GM12878 (cell line): ENCODE measurements around the gene B4GALT7. TPM values are rescaled to one million over a fixed set of nuclear protein-coding genes. Genes with fewer than 3 reads are reported as not detected.

Experiments used
- E2F8 ChIP-seq: fragments of 450-650 bp; IDR thresholded peaks from 2 replicates; pipeline ENCODE4 v1.6.1; 2018; ENCODE audit warnings: mild to moderate bottlenecking, low read depth, moderate library complexity; ENCODE audit not compliant: partially characterized antibody
- HDAC6 ChIP-seq: fragments of 200-600 bp; sonication (generic); IDR thresholded peaks from one replicate; pipeline ENCODE4 v1.8.0; 2017; ENCODE audit warnings: antibody characterized with exemption; ENCODE audit not compliant: unreplicated experiment
- IKZF1 ChIP-seq: fragments of 450-650 bp; conservative IDR thresholded peaks from 2 replicates; pipeline ENCODE4 v1.6.1; 2017; ENCODE audit warnings: antibody characterized with exemption, mild to moderate bottlenecking
- MEF2B ChIP-seq: fragments of 450-650 bp; IDR thresholded peaks from 2 replicates; pipeline ENCODE4 v1.6.1; 2018; ENCODE audit warnings: mild to moderate bottlenecking, moderate library complexity; ENCODE audit not compliant: partially characterized antibody, poor library complexity, severe bottlenecking
- NFYA ChIP-seq: IDR thresholded peaks from 2 replicates; pipeline ENCODE4 v1.6.1; 2011; ENCODE audit warnings: low read depth, mild to moderate bottlenecking, low read length, improper control_type of control experiment, borderline replicate concordance
- RAD51 ChIP-seq: fragments of 450-650 bp; IDR thresholded peaks from 2 replicates; pipeline ENCODE4 v1.6.1; 2016; ENCODE audit warnings: moderate library complexity, mild to moderate bottlenecking, inconsistent platforms
- ZBTB40 ChIP-seq: fragments of 450-650 bp; IDR thresholded peaks from 2 replicates; pipeline ENCODE4 v1.6.1; 2016; ENCODE audit warnings: mild to moderate bottlenecking, moderate library complexity, borderline replicate concordance
- ZNF592 ChIP-seq: fragments of 450-650 bp; IDR thresholded peaks from 2 replicates; pipeline ENCODE4 v1.6.1; 2017; ENCODE audit warnings: mild to moderate bottlenecking, moderate library complexity
- ZNF687 ChIP-seq: fragments of 450-650 bp; IDR thresholded peaks from 2 replicates; pipeline ENCODE4 v1.6.1; 2017; ENCODE audit warnings: mild to moderate bottlenecking, moderate library complexity
- polyA plus RNA-seq, 11 experiments: library from polyadenylated mRNA; depleted of rRNA in 4 of 11; unstranded in 6 of 11; stranded (reverse) in 5 of 11; fragments of >200 nt; fragmentation: Nextera tagmentation in 4 of 11; fragmentation: Illumina TruSeq in 1 of 11; extraction: Ambion mirVana in 4 of 11; extraction: Trizol in 1 of 11; gene quantifications; 1 replicate in 1 of 11; 2 replicates in 10 of 11; pipeline versions ENCODE4 v1.2.1 to v1.2.3, GENCODE V29; 2011 to 2016; ENCODE audit warnings: inconsistent platforms in 2 of 11, missing spikeins in 2 of 11, low read depth in 1 of 11
- total RNA-seq, 4 experiments: library from RNA; depleted of rRNA in 3 of 4; stranded (reverse); fragments of >200 nt in 3 of 4; fragmentation: Illumina TruSeq in 1 of 4; extraction: Trizol in 1 of 4; gene quantifications; 2 replicates each; pipeline versions ENCODE4 v1.2.1 to v1.2.3, GENCODE V29; 2013 to 2021
- TF ChIP-seq, protein P1 (sequence below): IDR thresholded peaks from 2 replicates; pipeline ENCODE4 v1.6.1; 2012; ENCODE audit warnings: low read length, inconsistent platforms

The B4GALT7 gene
- total and polyA plus RNA-seq, 10 of the 15 experiments (the other 5 are each of a cell fraction or from before 2014, with no cell fraction given), result 0.34 to 27.3 (median 16.4) TPM

DNA sequence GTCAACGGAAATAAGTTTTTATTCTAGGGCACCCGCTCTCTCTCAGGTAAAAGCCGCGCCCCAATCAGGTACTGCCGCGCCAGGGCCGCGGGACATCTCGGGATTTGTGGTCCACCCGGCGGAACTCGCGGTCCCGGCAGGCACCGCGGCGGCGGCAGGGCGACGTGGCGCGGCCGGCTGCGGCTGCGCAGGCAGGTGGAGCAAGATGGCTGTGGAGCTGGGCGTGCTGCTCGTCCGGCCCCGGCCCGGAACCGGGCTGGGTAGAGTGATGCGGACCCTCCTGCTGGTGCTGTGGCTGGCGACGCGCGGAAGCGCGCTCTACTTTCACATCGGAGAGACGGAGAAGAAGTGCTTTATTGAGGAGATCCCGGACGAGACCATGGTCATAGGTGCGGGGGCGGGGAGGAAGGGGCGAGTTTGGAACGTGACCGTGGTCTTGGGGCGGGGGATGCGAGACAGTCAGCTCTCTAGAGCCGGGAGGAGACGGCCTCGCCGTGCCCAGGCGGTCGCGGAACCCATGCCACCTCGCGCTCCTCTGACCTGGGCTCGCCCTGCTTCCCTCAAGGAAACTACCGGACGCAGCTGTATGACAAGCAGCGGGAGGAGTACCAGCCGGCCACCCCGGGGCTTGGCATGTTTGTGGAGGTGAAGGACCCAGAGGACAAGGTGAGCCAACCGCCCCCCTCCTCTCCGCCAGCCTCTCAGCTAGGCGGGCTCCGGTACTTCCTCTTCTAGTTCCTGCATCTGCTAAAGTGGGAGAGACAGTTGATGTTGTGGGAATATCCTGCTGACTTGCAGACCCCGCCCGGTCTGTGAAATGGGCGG lies 7.7 kb upstream of the B4GALT7 start, which contains the start of gene TMED9 (continued):
- TF ChIP-seq ZBTB40, result no peak
- TF ChIP-seq E2F8, result no peak
- TF ChIP-seq ZNF687, result peak; percentile 86
- TF ChIP-seq, protein P1, sequence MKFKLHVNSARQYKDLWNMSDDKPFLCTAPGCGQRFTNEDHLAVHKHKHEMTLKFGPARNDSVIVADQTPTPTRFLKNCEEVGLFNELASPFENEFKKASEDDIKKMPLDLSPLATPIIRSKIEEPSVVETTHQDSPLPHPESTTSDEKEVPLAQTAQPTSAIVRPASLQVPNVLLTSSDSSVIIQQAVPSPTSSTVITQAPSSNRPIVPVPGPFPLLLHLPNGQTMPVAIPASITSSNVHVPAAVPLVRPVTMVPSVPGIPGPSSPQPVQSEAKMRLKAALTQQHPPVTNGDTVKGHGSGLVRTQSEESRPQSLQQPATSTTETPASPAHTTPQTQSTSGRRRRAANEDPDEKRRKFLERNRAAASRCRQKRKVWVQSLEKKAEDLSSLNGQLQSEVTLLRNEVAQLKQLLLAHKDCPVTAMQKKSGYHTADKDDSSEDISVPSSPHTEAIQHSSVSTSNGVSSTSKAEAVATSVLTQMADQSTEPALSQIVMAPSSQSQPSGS, result no peak
- TF ChIP-seq RAD51, result no peak
- no peak for TF ChIP-seq HDAC6
- peak; percentile 95 for TF ChIP-seq IKZF1
- no peak for TF ChIP-seq MEF2B
- TF ChIP-seq NFYA, result no peak
- TF ChIP-seq ZNF592, result no peak
